Fibroblast of pulmonary artery (primary cell): ENCODE results near the gene JAG2.

Experiments used
- DNase-seq: peaks from one replicate; pipeline ENCODE4 v3.0.0-alpha.2; 2010; ENCODE audit warnings: low read depth
- H3K4me3 ChIP-seq: replicated peaks from 2 replicates; pipeline ENCODE4 v1.5.1; 2011; ENCODE audit warnings: low read depth, mild to moderate bottlenecking, control low read depth, low read length, moderate library complexity
- CTCF ChIP-seq: IDR thresholded peaks from 2 replicates; pipeline ENCODE4 v1.5.1; 2011; ENCODE audit warnings: mild to moderate bottlenecking, control low read depth, low read length, inconsistent platforms; ENCODE audit errors: missing control alignments

Gene JAG2

GRCh38 chr14:105105158-105105557, 63.4 kb downstream of the JAG2 start:
- no peak overlapping the region for H3K4me3 ChIP-seq
- DNase-seq = no peak
- no peak for TF ChIP-seq CTCF

GRCh38 chr14:105102893-105103292, 65.7 kb downstream of the JAG2 start:
- H3K4me3 ChIP-seq = no peak overlapping the region
- TF ChIP-seq CTCF = no peak
- DNase-seq = no peak

- no peak for TF ChIP-seq CTCF
- H3K4me3 ChIP-seq = no peak overlapping the region
- no peak for DNase-seq
These were observed 66.2 kb downstream of the JAG2 start for GRCh38 chr14:105102361-105102870.

- H3K4me3 ChIP-seq = no peak overlapping the region
- no peak for TF ChIP-seq CTCF
- no peak for DNase-seq
These were observed 67.7 kb downstream of the JAG2 start for GRCh38 chr14:105100910-105101309.

GRCh38 chr14:105099778-105100177, 68.8 kb downstream of the JAG2 start:
- no peak overlapping the region for H3K4me3 ChIP-seq
- no peak for DNase-seq
- TF ChIP-seq CTCF = no peak

- no peak for DNase-seq
- no peak for TF ChIP-seq CTCF
- no peak overlapping the region for H3K4me3 ChIP-seq
These were observed 70.3 kb downstream of the JAG2 start for GRCh38 chr14:105098316-105098715.

- no peak for TF ChIP-seq CTCF
- no peak overlapping the region for H3K4me3 ChIP-seq
- DNase-seq = no peak
These were observed 70.8 kb downstream of the JAG2 start for GRCh38 chr14:105097794-105098127.
